Activated CD4-positive, CD25-positive, alpha-beta regulatory T cell treated with anti-CD3 and anti-CD28 coated beads, Interleukin-2, amount 50 U/mL, for 16 hours (primary cell): ENCODE data around the gene TMEM33.

ENCODE experiments used
- DNase-seq: peaks from one replicate; pipeline ENCODE4 v3.0.0-alpha.2; 2020; ENCODE audit warnings: low read depth, low spot score

The TMEM33 gene

DNA sequence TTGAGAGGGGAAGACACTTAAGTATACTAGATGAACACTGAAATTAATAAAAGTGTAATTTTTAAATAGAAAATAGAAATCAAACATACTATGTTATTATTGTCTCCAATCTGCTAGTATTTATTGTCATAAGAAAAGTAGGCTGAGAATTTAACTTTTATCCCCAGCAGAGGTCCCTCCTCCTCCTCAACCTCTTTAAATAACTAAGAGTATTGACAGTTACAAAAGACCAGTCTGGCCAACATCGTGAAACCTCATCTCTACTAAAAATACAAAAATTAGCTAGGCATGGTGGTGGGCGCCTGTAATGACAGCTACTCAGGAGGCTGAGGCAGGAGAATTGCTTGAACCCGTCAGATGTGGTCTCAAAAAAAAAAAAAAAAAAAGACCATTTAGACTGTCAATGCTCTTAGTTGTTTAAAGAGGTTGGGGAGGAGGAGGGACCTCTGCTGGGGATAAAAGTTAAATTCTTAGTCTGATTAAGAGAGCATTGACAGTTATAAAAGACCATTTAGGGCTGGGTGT is 59.3 kb downstream of the TMEM33 start:
- no peak for DNase-seq

DNA sequence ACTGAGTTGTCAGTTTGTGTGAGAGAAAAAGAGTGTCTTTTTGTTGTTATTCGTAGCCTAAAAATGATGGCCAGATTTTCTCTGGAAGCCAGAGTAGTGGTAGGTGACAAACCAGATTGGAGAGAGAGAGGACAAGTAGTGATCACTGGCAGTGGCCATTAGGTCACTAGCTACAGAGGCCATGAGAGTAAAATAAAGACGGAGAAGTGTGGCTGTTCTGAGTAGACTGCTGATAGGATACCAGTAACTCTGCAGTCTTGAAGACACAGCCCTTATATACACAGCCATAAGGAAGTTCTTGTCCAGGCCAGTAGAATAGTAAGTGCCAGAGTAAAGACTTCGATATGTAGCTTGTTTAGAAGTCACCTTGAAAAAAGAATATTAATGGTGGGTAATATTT is 62.8 kb downstream of the TMEM33 start:
- DNase-seq: no peak

- DNase-seq: no peak
These were observed 64.1 kb downstream of the TMEM33 start for GRCh38 chr4:41999321-41999720.

GRCh38 chr4:42008011-42008786 is 73.0 kb downstream of the TMEM33 start:
- no peak for DNase-seq
